Subcutaneous adipose tissue (tissue), 4 donors: Measurements from ENCODE around the gene SLC1A1. TPM values are rescaled to one million over a fixed set of nuclear protein-coding genes. Genes with fewer than 3 reads are reported as not detected.

ENCODE experiments used
- total RNA-seq, 4 donors: library from RNA; depleted of rRNA; stranded (reverse); fragments of >200 nt; gene quantifications; one replicate each; pipeline ENCODE4 v1.1.0, GENCODE V29; 2016
- TF ChIP-seq, protein P1 (sequence below): fragments of 450-650 bp; IDR thresholded peaks from one replicate; pipeline ENCODE4 v1.5.1; 2016; ENCODE audit warnings: low read depth, mild to moderate bottlenecking, control low read depth, antibody characterized with exemption, moderate library complexity

Gene SLC1A1
- total RNA-seq, 4 donors from 2014 or later = 4.4 to 7.5 (median 5.8) TPM

DNA sequence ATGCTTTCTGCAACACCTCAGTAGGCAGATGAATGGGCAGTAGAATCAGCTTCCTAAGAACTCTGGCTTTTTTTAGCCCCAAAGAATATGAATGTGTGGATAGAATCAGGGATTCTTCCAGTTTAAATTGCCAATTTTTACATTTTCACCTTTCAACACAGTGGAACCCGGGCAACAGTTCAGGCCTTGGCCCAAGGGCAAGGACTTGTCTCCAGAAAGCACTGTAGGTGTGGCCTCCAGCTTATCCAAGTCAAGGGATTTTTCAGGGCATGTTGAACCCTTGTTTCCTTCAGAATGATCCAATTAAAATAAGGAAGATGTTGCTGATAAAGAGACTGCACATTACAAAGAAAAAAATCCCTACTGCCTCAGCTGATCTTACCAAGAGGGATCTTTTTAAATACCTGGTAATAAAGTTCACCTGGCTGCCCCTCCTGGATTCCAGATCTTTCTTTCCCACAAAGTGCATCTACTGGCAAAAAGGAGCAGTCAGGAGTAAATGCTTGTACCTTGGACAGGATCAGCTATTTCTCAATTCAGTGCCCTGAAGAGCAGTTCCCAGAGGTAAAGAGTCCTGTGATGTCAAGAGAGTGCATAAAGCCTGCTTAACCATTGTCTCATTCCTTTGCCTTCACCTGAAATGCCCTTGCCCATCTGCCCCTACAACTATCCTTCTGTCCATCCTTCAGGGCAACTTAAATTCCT lies 91.7 kb downstream of the SLC1A1 start:
- TF ChIP-seq, protein P1, sequence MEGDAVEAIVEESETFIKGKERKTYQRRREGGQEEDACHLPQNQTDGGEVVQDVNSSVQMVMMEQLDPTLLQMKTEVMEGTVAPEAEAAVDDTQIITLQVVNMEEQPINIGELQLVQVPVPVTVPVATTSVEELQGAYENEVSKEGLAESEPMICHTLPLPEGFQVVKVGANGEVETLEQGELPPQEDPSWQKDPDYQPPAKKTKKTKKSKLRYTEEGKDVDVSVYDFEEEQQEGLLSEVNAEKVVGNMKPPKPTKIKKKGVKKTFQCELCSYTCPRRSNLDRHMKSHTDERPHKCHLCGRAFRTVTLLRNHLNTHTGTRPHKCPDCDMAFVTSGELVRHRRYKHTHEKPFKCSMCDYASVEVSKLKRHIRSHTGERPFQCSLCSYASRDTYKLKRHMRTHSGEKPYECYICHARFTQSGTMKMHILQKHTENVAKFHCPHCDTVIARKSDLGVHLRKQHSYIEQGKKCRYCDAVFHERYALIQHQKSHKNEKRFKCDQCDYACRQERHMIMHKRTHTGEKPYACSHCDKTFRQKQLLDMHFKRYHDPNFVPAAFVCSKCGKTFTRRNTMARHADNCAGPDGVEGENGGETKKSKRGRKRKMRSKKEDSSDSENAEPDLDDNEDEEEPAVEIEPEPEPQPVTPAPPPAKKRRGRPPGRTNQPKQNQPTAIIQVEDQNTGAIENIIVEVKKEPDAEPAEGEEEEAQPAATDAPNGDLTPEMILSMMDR = no peak

DNA sequence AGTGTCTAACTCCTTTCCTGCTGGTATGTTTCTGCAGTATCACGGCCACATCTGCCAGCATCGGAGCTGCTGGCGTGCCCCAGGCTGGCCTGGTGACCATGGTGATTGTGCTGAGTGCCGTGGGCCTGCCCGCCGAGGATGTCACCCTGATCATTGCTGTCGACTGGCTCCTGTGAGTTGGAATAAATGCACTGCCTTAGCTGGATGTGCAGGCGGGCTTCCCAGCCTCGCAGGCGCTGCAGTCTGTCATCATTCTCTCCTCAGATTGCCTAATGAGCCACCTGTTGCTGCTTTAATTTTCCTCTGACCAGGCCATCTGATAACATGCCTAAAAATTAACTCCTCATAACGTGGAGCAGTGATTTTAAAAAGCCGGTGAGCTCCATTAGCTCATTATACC lies 92.7 kb downstream of the SLC1A1 start:
- TF ChIP-seq, protein P1 = no peak

DNA sequence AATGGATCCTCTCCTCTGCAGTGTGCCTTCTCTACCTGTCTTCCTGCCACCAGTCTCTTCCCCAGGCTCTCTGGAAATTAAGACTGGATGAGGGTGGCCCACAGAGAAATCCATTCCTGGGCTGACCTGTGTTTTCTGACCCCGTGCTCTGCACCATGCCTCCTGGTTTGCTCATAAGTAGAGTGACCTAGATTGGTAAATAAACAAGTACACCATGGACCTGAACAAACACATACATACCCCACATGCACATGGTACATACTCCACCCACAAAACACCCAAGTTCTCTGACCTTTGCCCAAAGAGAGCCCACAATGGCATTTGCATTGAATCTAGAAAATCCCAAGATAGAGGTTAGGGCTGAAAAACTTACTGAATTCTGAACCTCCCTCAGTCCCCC lies 94.4 kb downstream of the SLC1A1 start:
- TF ChIP-seq, protein P1 = no peak

DNA sequence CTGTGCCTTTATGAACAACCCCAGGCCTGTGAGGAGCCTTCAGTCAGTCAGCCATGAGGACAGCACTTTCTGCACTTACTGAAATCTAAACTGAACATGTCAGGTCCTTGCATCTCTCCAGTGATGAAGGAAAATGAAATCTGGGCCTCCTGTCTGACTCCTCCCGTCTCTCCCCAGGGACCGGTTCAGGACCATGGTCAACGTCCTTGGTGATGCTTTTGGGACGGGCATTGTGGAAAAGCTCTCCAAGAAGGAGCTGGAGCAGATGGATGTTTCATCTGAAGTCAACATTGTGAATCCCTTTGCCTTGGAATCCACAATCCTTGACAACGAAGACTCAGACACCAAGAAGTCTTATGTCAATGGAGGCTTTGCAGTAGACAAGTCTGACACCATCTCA lies 94.9 kb downstream of the SLC1A1 start:
- TF ChIP-seq, protein P1 = no peak

DNA sequence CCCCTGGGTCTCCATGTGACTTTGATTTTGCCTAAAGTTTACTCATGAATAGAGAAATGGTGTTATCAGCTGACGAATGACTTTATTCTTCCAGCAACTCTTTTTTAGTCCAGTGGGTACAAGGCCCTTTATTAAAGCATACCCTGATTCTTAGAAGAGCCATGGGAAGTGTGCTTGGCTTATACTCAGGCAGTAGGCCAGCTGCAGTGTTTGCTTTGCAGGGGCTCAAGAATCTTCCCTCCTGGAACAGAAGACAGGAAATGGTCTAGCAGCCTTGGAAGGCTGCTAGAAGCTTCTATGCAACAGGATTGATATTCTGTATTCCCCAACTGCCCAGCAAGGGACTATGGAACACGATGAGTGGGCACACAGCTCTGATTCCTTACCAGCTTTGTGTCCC lies 98.5 kb downstream of the SLC1A1 start:
- TF ChIP-seq, protein P1 = no peak

DNA sequence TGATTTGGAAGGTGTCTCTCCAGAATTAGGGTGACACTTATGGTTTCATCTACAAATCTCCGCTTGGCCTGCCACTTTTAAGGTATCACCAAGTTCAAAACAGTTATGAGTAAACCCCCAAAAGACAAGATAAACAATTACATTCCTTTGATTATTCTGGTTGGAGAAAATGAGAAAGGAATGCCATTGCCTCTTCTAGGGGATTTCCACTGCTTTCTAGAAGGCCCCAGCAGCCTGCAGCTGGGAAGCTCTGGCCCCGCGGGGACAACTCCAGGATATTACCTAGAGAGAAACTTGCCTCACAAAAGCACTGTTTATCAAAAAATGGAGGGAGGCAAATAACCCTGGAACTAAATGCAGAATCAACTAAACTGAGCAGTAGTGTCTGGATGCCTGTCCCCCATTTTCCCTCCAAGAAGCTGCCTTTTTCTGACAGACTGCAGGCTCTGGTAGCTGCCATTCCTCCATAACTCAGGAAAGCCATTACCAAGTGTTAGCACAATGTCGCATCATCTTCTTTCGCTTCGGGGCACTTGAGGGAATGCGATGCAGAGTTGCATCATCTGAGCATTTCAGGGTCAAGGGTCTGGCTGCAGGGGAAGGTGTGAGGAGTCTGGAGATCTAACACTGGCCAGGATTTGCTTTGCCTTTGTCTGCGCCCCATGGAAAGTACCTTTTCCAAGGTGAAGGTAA lies 100.3 kb downstream of the SLC1A1 start:
- TF ChIP-seq, protein P1 = no peak

DNA sequence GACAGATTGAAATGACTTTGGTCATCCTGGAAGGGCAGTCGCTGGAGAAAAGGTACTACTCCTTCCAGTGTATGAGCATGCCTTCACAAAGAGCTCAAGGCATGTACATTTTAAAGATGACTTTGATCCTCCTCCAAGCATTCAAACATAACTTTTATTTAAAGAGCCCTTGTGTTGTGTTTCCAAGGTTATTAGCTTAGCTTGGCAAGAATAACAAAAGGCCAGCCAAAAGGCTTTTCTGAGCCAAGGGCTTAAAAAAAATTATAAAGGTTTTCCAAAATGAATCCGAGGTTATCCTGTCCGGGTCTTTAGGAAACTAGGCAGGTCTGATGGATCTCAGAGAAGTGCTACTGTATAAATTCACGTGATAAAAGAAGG lies 100.8 kb downstream of the SLC1A1 start:
- TF ChIP-seq, protein P1 = no peak
